Activated effector memory CD4-positive, alpha-beta T cell treated with Interleukin-2 at 50 U/mL for 16 hours (primary cell): ENCODE measurements around the gene PEX14.
"Not testable (repeated sequence)": the region's sequence is repeated elsewhere in the genome, so short reads cannot be mapped to it uniquely, and the experiment has no call there.

Source experiments
- DNase-seq: peaks from one replicate; pipeline ENCODE4 v3.0.0-alpha.2; 2020

PEX14 gene

GRCh38 chr1:10474613-10475507 is at the start of gene PEX14:
PEX14 (plus strand) TSS chr1:10474950; CDS start chr1:10474967, 17 bp downstream.
- DNase-seq = peak; percentile 79

DNA sequence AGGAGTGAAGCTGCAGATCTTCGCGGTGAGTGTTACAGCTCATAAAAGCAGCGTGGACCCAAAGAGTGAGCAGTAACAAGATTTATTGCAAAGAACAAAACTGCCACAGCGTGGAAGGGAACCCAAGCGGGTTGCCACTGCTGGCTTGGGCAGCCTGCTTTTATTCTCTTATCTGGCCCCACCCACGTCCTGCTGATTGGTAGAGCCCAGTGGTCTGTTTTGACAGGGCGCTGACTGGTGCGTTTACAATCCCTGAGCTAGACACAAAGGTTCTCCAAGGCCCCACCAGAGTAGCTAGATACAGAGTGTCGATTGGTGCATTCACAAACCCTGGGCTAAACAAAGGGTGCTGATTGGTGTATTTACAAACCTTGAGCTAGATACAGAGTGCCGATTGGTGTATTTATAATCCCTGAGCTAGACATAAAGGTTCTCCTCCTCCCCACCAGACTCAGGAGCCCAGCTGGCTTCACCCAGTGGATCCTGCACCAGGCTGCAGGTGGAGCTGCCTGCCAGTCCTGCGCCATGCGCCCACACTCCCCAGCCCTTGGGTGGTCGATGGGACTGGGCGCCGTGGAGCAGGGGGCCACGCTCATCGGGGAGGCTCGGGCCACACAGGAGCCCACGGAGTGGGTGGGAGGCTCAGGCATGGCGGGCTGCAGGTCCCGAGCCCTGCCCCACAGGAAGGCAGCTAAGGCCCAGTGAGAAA is 48.8 kb upstream of the PEX14 start:
- not testable (repeated sequence) for DNase-seq

DNA sequence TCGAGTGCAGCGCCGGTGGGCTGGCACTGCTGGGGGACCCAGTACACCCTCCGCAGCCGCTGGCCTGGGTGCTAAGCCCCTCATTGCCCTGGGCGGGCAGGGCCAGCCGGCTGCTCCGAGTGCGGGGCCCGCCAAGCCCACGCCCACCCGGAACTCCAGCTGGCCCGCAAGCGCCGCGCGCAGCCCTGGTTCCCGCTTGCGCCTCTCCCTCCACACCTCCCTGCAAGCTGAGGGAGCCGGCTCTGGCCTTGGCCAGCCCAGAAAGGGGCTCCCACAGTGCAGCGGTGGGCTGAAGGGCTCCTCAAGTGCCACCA is 48.3 kb upstream of the PEX14 start:
- DNase-seq = not testable (repeated sequence)

GRCh38 chr1:10428984-10429383 is 45.8 kb upstream of the PEX14 start:
- no peak for DNase-seq

- DNase-seq = no peak
These were observed 44.9 kb upstream of the PEX14 start for GRCh38 chr1:10429868-10430215.

DNA sequence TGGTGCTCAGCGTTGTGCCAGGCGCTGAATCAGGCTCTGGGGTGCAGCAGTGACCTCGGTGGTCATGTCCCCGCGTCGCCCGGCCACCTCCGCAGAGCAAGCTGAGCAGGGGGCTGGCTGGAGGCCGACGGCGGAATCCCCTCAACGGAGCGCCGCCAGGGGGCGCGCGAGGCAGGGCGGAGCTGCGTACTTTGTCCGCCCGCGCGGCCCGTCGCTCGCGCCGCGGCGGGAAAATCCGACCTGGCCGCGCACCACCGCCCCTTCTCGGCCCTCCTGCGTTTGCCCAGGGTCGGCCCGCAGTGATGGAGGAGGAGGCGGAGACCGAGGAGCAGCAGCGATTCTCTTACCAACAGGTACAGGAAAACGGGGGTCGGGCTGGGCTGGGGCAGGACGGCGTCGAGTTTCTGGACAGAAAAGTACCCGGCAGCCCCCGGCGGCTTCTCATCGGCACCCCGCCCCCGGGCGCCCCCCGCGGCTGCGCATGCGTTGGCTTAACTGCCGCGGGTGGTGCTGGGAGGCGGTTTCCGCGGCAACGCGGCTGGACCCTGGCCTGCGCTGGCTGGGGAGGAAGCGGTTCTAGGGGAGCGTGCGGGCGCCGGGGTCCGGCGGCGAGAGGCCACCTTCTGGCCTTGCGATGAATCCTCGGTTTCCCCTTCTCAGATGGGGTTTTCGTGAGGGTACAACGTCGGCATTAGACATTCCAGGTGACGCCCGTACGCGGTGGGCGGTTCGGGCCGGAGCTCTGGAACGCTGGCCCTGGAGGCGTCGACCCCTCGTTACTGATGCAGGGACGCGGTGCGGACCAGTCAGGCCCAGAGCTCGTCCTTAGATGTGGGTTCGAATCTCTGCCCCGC is 44.3 kb upstream of the PEX14 start, which contains the start of gene CENPS:
Gene CENPS, plus strand, starts transcription at position 218 of the 854 bp plus-strand sequence. Its CDS starts 85 bp downstream, at position 303.
- peak; percentile 81 for DNase-seq

GRCh38 chr1:10431070-10431730 is 43.5 kb upstream of the PEX14 start:
- DNase-seq = no peak

GRCh38 chr1:10432910-10433700 is 41.6 kb upstream of the PEX14 start:
- DNase-seq = no peak

GRCh38 chr1:10433790-10434189 is 41.0 kb upstream of the PEX14 start:
- no peak for DNase-seq

GRCh38 chr1:10434590-10434989 is 40.2 kb upstream of the PEX14 start:
- DNase-seq = no peak

GRCh38 chr1:10437052-10437451 is 37.7 kb upstream of the PEX14 start:
- no peak for DNase-seq

- DNase-seq = no peak
These were observed 36.0 kb upstream of the PEX14 start for GRCh38 chr1:10438677-10439163.

DNA sequence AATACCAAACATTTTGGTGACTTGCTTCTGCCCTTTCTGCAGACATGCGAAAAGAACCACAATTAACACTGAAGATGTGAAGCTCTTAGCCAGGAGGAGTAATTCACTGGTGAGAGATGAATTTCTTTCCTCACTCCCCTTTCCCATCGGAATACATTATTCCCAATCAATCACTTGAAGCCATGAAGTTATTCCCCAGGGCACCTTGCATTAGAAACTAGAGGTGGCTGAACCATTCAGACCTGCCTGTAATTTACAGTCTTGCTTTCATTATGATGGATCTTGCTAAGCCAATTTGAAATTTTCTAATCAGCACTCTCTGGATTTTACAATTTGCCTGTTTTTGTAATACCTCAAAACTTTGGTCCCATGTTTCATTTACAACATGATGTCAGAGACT is 34.4 kb upstream of the PEX14 start:
- DNase-seq = no peak

- DNase-seq = no peak
These were observed 34.0 kb upstream of the PEX14 start for GRCh38 chr1:10440794-10441193.

- no peak for DNase-seq
These were observed 30.5 kb upstream of the PEX14 start for GRCh38 chr1:10444248-10444647.

GRCh38 chr1:10444795-10445397 is 29.9 kb upstream of the PEX14 start:
- no peak for DNase-seq

GRCh38 chr1:10446790-10447422 is 27.8 kb upstream of the PEX14 start:
- DNase-seq = no peak

DNA sequence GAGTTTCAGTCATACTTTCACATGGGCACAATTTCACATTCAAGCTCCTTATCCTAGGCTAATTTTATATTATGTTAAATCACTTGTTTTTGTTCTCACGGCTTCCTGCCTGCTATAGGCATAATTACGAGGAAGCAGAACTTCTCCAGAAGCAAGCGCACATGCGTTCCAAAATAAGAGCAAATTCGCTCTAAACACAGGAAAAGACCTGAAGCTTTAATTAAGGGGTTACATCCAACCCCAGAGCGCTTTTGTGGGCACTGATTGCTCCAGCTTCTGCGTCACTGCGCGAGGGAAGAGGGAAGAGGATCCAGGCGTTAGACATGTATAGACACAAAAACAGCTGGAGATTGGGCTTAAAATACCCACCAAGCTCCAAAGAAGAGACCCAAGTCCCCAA is 25.0 kb upstream of the PEX14 start, which contains the start of gene CORT:
Gene CORT, plus strand, starts transcription at position 281 of the 400 bp plus-strand sequence. CDS start 193 bp downstream, outside the sequence.
- no peak for DNase-seq

DNA sequence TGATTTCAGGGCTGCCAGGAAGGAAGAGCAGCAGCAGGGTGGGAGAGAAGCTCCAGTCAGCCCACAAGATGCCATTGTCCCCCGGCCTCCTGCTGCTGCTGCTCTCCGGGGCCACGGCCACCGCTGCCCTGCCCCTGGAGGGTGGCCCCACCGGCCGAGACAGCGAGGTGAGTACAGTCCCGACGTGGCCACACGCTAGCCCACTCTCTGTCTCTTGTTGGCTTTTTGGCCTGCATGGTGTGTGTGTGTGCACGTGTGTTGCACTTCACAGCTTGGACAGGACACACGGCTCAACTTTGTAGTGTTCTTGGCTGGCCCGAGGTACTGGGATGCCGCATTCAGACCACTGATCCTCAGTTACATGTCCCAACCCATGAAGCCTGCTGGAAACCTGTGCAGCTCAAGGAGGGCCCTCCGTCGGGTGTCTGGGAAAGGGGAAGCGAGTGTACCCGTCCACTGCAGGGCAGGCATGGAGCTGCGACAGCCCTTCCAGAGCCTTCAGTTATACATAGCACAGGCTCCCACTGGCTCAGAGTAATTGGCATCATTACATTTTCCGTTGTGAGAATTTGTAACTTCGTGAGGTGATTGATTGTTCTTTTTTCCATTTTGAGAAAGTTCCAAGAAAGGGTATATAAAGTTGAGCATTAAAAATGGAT is 24.5 kb upstream of the PEX14 start:
- no peak for DNase-seq

- DNase-seq = no peak
These were observed 23.9 kb upstream of the PEX14 start for GRCh38 chr1:10450836-10451235.
